HepG2 (cell line): Measurements from ENCODE around the gene EIF3L. TPM values are rescaled to one million over a fixed set of nuclear protein-coding genes. Genes with fewer than 3 reads are reported as not detected.

Source experiments
- ATAC-seq: fragments of 200-7000 bp; cut with Tn5 transposase; 3 replicates; pipeline ENCODE4 v1.9.1; 2020; ENCODE audit warnings: mild to moderate bottlenecking, moderate library complexity
- BruUV-seq: library from RNA; stranded (reverse); fragments of 400-500 nt; replicated peaks from 2 replicates; lab custom pipeline; 2021; lab: Mats Ljungman, UMichigan
- CTCF ChIA-PET: fragments of 300-600 bp; formaldehyde crosslinking; extraction: SDS; loops from one replicate; lab custom pipeline; 2021; ENCODE audit warnings: low total read pairs, inconsistent platforms, low intra/inter-chr PET ratio; lab: Yijun Ruan, JAX
- POLR2A ChIA-PET: fragments of 350-600 bp; sonication (Branson Sonifier 250); formaldehyde crosslinking; loops from one replicate; lab custom pipeline; 2020; ENCODE audit warnings: antibody characterized with exemption, inconsistent platforms; lab: Yijun Ruan, JAX
- DNase-seq: peaks from one replicate; pipeline ENCODE4 v3.0.0-alpha.2; 2015; ENCODE audit warnings: low spot score
- FAIRE-seq: peaks from 3 replicates; lab custom pipeline; 2011; peaks lifted over from hg19 to GRCh38; lab: Jason Lieb, UNC
- H2AFZ ChIP-seq: one replicate; pipeline ENCODE4 v1.6.1; 2011; ENCODE audit warnings: low read length, inconsistent platforms
- H3K27ac ChIP-seq: fragments of 300-600 bp; 3 replicates; pipeline ENCODE4 v1.8.0; 2011; ENCODE audit warnings: mixed run types, mild to moderate bottlenecking, mixed read lengths, low read length, inconsistent platforms; ENCODE audit not compliant: insufficient read depth; ENCODE audit errors: extremely low read length
- H3K27me3 ChIP-seq, 2 experiments: fragments of 200-600 bp in 1 of 2; 2 replicates in 1 of 2; 3 replicates in 1 of 2; pipeline versions ENCODE4 v1.6.0 to v1.8.0; 2011; ENCODE audit warnings: low read length in 2 of 2, mild to moderate bottlenecking in 2 of 2, moderate library complexity in 2 of 2, inconsistent platforms in 1 of 2; ENCODE audit not compliant: insufficient read depth in 2 of 2, control insufficient read depth in 1 of 2
- H3K36me3 ChIP-seq, 2 experiments: fragments of 200-600 bp in 1 of 2; replicated peaks in 1 of 2; 2 replicates in 1 of 2; 3 replicates in 1 of 2; pipeline versions ENCODE4 v1.5.1 to v1.8.0; 2011; ENCODE audit warnings: low read length in 2 of 2, inconsistent platforms in 1 of 2; ENCODE audit not compliant: insufficient read depth in 2 of 2, control insufficient read depth in 1 of 2
- H3K4me1 ChIP-seq: 2 replicates; pipeline ENCODE4 v1.5.1; 2012; ENCODE audit warnings: low read length, inconsistent platforms; ENCODE audit not compliant: insufficient read depth
- H3K4me2 ChIP-seq: 2 replicates; pipeline ENCODE4 v1.6.0; 2011; ENCODE audit warnings: low read depth, low read length, inconsistent platforms
- H3K4me3 ChIP-seq, 3 experiments: fragments of 200-600 bp in 1 of 3; sonication (generic), shearing (Covaris generic) in 1 of 3; replicated peaks in 1 of 3; 2 replicates each; pipeline ENCODE4 v1.5.1; 2011 to 2016; ENCODE audit warnings: low read length in 3 of 3, inconsistent platforms in 2 of 3, low read depth in 2 of 3, mild to moderate bottlenecking in 2 of 3, control low read depth in 1 of 3, mixed read lengths in 1 of 3; ENCODE audit not compliant: insufficient read depth in 1 of 3
- H3K79me2 ChIP-seq: one replicate; pipeline ENCODE4 v1.6.1; 2011; ENCODE audit warnings: low read length, inconsistent platforms; ENCODE audit not compliant: insufficient read depth
- H3K9ac ChIP-seq: 2 replicates; pipeline ENCODE4 v1.6.0; 2011; ENCODE audit warnings: mild to moderate bottlenecking, low read depth, low read length, inconsistent platforms; ENCODE audit not compliant: insufficient read depth
- H3K9me3 ChIP-seq: 2 replicates; pipeline ENCODE4 v1.5.1; 2012; ENCODE audit warnings: mild to moderate bottlenecking, low read length
- H4K20me1 ChIP-seq: 2 replicates; pipeline ENCODE4 v1.6.0; 2011; ENCODE audit warnings: inconsistent platforms, mild to moderate bottlenecking, low read length, moderate library complexity; ENCODE audit not compliant: insufficient read depth
- AGO2 ChIP-seq: fragments of 200-400 bp; formaldehyde crosslinking; optimal IDR thresholded peaks from 2 replicates; pipeline ENCODE3; 2017; ENCODE audit warnings: mild to moderate bottlenecking, low read depth, low read length, moderate library complexity
- CAMTA2 ChIP-seq: sonication (generic); formaldehyde crosslinking; IDR thresholded peaks from 2 replicates; pipeline ENCODE4 v1.4.0; 2020; ENCODE audit warnings: mild to moderate bottlenecking, missing genetic modification reagents, borderline replicate concordance
- CBX5 ChIP-seq: sonication (generic); formaldehyde crosslinking; IDR thresholded peaks from 2 replicates; pipeline ENCODE4 v1.4.0; 2020; ENCODE audit warnings: missing genetic modification reagents, borderline replicate concordance
- CEBPG ChIP-seq: IDR thresholded peaks from 2 replicates; pipeline ENCODE4 v1.6.1; 2016
- FOXJ3 ChIP-seq: sonication (generic); formaldehyde crosslinking; IDR thresholded peaks from 2 replicates; pipeline ENCODE4 v1.4.0; 2020; ENCODE audit warnings: missing genetic modification reagents, mild to moderate bottlenecking, borderline replicate concordance
- FOXP1 ChIP-seq, 2 experiments: fragments of 450-650 bp in 1 of 2; IDR thresholded peaks; 2 replicates each; pipeline ENCODE4 v1.6.1; 2017 to 2018; ENCODE audit warnings: antibody characterized with exemption in 1 of 2
- GTF3A ChIP-seq: sonication (generic); formaldehyde crosslinking; conservative IDR thresholded peaks from 2 replicates; pipeline ENCODE4 v1.4.0; 2020; ENCODE audit warnings: mild to moderate bottlenecking, missing genetic modification reagents
- MAZ ChIP-seq, 2 experiments: sonication (generic) in 1 of 2; formaldehyde crosslinking in 1 of 2; IDR thresholded peaks; 2 replicates each; pipeline versions ENCODE4 v1.5.0 to v1.6.1; 2012 to 2020; ENCODE audit warnings: low read depth in 2 of 2, mild to moderate bottlenecking in 2 of 2, borderline replicate concordance in 1 of 2, improper control_type of control experiment in 1 of 2, low read length in 1 of 2, missing genetic modification reagents in 1 of 2, moderate library complexity in 1 of 2
- NCOA1 ChIP-seq: sonication (generic); formaldehyde crosslinking; IDR thresholded peaks from 2 replicates; pipeline ENCODE4 v1.9.0; 2021; ENCODE audit warnings: missing genetic modification reagents
- NONO ChIP-seq, 2 experiments: fragments of 450-650 bp in 1 of 2; sonication (generic) in 1 of 2; formaldehyde crosslinking in 1 of 2; IDR thresholded peaks in 1 of 2; conservative IDR thresholded peaks in 1 of 2; 2 replicates each; pipeline versions ENCODE4 v1.6.1 to v1.8.0; 2017 to 2022; ENCODE audit warnings: mild to moderate bottlenecking in 1 of 2, missing genetic modification reagents in 1 of 2, moderate library complexity in 1 of 2
- PCBP2 ChIP-seq: fragments of 200-400 bp; formaldehyde crosslinking; optimal IDR thresholded peaks from 2 replicates; pipeline ENCODE3; 2018; ENCODE audit warnings: low read length, low read depth; ENCODE audit not compliant: poor library complexity, severe bottlenecking
- RBFOX2 ChIP-seq: fragments of 200-400 bp; formaldehyde crosslinking; IDR thresholded peaks from 2 replicates; pipeline ENCODE4 v1.6.1; 2017; ENCODE audit warnings: low read depth, mild to moderate bottlenecking, low read length
- RFXAP ChIP-seq: sonication (generic); formaldehyde crosslinking; IDR thresholded peaks from 2 replicates; pipeline ENCODE4 v1.4.0; 2020; ENCODE audit warnings: missing genetic modification reagents, borderline replicate concordance
- ZNF274 ChIP-seq: sonication (generic); formaldehyde crosslinking; IDR thresholded peaks from 2 replicates; pipeline ENCODE4 v1.5.1; 2020; ENCODE audit warnings: mild to moderate bottlenecking, missing genetic modification reagents
- ZNF317 ChIP-seq: sonication (generic); formaldehyde crosslinking; IDR thresholded peaks from 2 replicates; pipeline ENCODE4 v1.5.0; 2020; ENCODE audit warnings: mild to moderate bottlenecking, missing genetic modification reagents
- ZNF34 ChIP-seq: sonication (generic); formaldehyde crosslinking; IDR thresholded peaks from 2 replicates; pipeline ENCODE4 v1.4.0; 2020; ENCODE audit warnings: mild to moderate bottlenecking, missing genetic modification reagents, borderline replicate concordance
- ZNF430 ChIP-seq: sonication (generic); formaldehyde crosslinking; IDR thresholded peaks from 2 replicates; pipeline ENCODE4 v1.9.0; 2021; ENCODE audit warnings: mild to moderate bottlenecking, missing genetic modification reagents
- ZNF562 ChIP-seq: sonication (generic); formaldehyde crosslinking; IDR thresholded peaks from 2 replicates; pipeline ENCODE4 v1.8.0; 2022; ENCODE audit warnings: missing genetic modification reagents, borderline replicate concordance
- WGBS: methylation state at CpG from one replicate; pipeline ENCODE4 v1.1.6; 2017; ENCODE audit warnings: low lambda C conversion rate; 5-methylcytosine and 5-hydroxymethylcytosine counted together
- in situ Hi-C: cut with HindIII; loops from 2 replicates; pipeline ENCODE4 v1.10.0; 2017; ENCODE audit warnings: low pct_unique_long_range_greater_than_20kb; ENCODE audit not compliant: extremely low pct_ligation_motif_present
- intact Hi-C: fragments of 100-400 bp; cut with micrococcal nuclease; formaldehyde crosslinking; loops from one replicate; pipeline ENCODE4 v1.10.0; 2022; ENCODE audit not compliant: unreplicated experiment
- polyA plus RNA-seq, 8 experiments: library from polyadenylated mRNA; depleted of rRNA in 3 of 8; stranded (reverse) in 7 of 8; unstranded in 1 of 8; fragments of >200 nt; fragmentation: Illumina TruSeq in 4 of 8; extraction: Trizol in 4 of 8; gene quantifications; 2 replicates each; pipeline versions ENCODE4 v1.2.1 to v1.2.3, GENCODE V29; 2011 to 2016; ENCODE audit warnings: low read depth in 4 of 8, missing spikeins in 1 of 8, mixed read lengths in 1 of 8; ENCODE audit not compliant: insufficient read depth in 1 of 8
- total RNA-seq, 5 experiments: library from RNA; depleted of rRNA; stranded (reverse); fragments of >200 nt; fragmentation: Illumina TruSeq; extraction: Trizol; gene quantifications; 2 replicates each; pipeline ENCODE4 v1.2.3, GENCODE V29; 2016; ENCODE audit warnings: low read depth in 1 of 5
- TF ChIP-seq, protein P1 (sequence below): sonication (generic); formaldehyde crosslinking; IDR thresholded peaks from 2 replicates; pipeline ENCODE4 v1.4.0; 2020; ENCODE audit warnings: missing genetic modification reagents, borderline replicate concordance

EIF3L gene
- total and polyA plus RNA-seq, 2 of the 13 experiments (the other 11 are each of a cell fraction or from before 2014, with no cell fraction given): 514 to 793 TPM

DNA sequence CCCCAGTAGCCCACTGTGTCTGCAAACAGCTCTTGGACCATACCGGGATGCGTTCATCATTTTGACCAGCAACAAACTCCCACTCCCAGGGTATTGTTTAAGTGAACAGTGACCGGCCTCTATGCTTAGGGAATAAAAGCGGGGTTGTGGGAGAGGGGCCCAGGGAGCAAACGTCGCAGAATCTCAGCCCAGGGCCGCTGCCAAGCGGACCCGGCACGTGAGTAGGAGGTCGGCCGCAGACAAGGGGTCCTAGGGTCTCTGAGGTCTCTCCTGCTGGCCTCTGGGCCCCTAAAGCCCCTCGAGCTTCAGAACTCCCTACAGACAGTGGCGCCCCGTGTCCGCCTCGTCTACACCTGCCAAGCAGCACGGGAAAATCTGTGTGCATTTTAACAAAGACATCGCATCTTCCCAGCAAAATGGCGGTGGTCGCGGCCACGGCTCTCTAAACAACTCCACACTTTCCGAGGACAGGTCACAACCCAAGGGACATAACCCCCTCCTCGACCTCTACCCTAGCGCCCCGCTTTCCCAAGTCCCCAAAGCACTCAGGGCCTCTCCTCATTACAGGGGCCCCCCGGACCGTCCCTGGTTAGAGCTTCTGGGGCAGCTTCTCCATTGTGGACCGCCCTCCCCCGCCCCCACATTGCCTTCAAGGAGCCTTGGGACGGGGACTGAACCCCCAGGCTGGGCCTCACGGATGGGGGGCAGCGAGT is 45.4 kb upstream of the EIF3L start (continued):
- TF ChIP-seq RFXAP (CRISPR knock-in tag): 0 out of 2 replicates have a peak, but pooled peaks have one; percentile 30
- peak; percentile 68 for TF ChIP-seq RBFOX2
- TF ChIP-seq ZNF274 (CRISPR knock-in tag): no peak
- TF ChIP-seq GTF3A (CRISPR knock-in tag): no peak
- TF ChIP-seq MAZ (IDR thresholded peaks at IDR 0.05; ENCODE audit: borderline replicate concordance, low read depth, low read length): 0 out of 2 replicates have a peak, but pooled peaks have one; percentile 38
- TF ChIP-seq MAZ (CRISPR knock-in tag; IDR thresholded peaks at IDR 0.05; ENCODE audit: low read depth): no peak
- TF ChIP-seq FOXP1 (IDR thresholded peaks at IDR 0.05): no peak
- no peak for TF ChIP-seq FOXP1 (CRISPR knock-in tag; IDR thresholded peaks at IDR 0.05)
- peak; percentile 66 for TF ChIP-seq PCBP2

DNA sequence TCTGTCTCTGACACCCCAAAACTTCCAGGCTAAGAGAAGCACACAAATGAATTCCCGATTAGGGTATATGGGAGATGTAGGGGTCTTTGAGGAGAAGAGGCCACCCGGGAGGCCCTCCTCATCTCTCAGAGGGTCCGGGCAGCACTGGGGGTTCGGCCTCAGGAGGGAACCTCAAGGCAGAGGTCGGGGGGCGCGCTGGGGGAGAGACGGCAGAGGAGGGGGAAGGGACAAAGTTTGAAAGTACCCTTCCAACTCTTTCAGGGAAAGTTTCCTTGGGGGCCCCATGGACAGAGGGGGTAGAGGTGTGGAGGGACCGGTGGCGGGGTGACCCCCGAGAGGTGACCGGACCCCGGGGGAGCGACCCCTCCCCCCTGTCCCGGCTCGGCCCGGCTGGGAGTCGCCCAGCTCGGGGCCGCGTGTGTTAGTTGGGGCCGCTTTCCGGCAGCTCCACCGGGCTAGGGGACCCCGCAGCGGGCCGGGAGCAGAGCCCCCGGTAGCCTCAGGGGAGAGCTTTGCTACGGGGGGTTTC is 44.8 kb upstream of the EIF3L start:
- CTCF ChIA-PET: no interaction called here
- Histone ChIP-seq H3K36me3 (no peaks in the 10 kb centered on the region), H3K9ac (peak overlapping the region; percentile 88), H4K20me1 (peaks cover 36% of the 10 kb centered on the region; the same call in 1 of the 2 replicates), H3K4me2 (peak overlapping the region; percentile 97), H3K27ac (peak overlapping the region; percentile 77), H3K27me3 (no peaks in the 10 kb centered on the region; a peak in 1 of 5 replicates), H3K79me2 (peaks cover 25% of the 10 kb centered on the region), H3K4me3 (peak overlapping the region; percentile 78 to 95 (median 93)), H3K4me1 (peaks cover 28% of the 10 kb centered on the region), H2AFZ (no peak overlapping the region), H3K9me3 (no peaks in the 10 kb centered on the region)
- intact Hi-C loops: loop anchor here (5.0 to 10.0 kb wide), 2 partner anchors 57 to 150 kb away; partner anchors contain the start of gene PDXP
- 1% methylated on average over 9 of the region's 29 CpGs for WGBS
- in situ Hi-C loops: no loop called here
- POLR2A ChIA-PET: interaction anchor here (0.6 to 8.6 kb wide), 27 partner anchors 8 to 243 kb away, joined by 3 to 127 read pairs (median 6); partner anchors contain the start of genes ANKRD54, C22orf23, GGA1 and LGALS1
- FAIRE-seq (no peak), ATAC-seq (no peak), DNase-seq (no peak)
- TSS peak; percentile 79 for BruUV-seq
- TF ChIP-seq FOXJ3: no peak
- peak; percentile 14 for TF ChIP-seq AGO2
- TF ChIP-seq ZNF34 (CRISPR knock-in tag): 0 out of 2 replicates have a peak, but pooled peaks have one; percentile 9
- TF ChIP-seq, protein P1, sequence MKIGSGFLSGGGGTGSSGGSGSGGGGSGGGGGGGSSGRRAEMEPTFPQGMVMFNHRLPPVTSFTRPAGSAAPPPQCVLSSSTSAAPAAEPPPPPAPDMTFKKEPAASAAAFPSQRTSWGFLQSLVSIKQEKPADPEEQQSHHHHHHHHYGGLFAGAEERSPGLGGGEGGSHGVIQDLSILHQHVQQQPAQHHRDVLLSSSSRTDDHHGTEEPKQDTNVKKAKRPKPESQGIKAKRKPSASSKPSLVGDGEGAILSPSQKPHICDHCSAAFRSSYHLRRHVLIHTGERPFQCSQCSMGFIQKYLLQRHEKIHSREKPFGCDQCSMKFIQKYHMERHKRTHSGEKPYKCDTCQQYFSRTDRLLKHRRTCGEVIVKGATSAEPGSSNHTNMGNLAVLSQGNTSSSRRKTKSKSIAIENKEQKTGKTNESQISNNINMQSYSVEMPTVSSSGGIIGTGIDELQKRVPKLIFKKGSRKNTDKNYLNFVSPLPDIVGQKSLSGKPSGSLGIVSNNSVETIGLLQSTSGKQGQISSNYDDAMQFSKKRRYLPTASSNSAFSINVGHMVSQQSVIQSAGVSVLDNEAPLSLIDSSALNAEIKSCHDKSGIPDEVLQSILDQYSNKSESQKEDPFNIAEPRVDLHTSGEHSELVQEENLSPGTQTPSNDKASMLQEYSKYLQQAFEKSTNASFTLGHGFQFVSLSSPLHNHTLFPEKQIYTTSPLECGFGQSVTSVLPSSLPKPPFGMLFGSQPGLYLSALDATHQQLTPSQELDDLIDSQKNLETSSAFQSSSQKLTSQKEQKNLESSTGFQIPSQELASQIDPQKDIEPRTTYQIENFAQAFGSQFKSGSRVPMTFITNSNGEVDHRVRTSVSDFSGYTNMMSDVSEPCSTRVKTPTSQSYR: peak; percentile 30; the same call in 1 of the 2 replicates
- TF ChIP-seq NCOA1 (CRISPR knock-in tag): 0 out of 2 replicates have a peak, but pooled peaks have one; percentile 2
- peak; percentile 49; the same call in 1 of the 2 replicates for TF ChIP-seq CAMTA2 (CRISPR knock-in tag)
- TF ChIP-seq ZNF430 (CRISPR knock-in tag): no peak
- no peak for TF ChIP-seq CEBPG (CRISPR knock-in tag)
- peak; percentile 21; the same call in 1 of the 2 replicates for TF ChIP-seq ZNF317 (CRISPR knock-in tag)
- no peak for TF ChIP-seq CBX5
- no peak for TF ChIP-seq NONO (IDR thresholded peaks at IDR 0.05)
- TF ChIP-seq NONO (CRISPR knock-in tag; conservative IDR thresholded peaks at IDR 0.05): no peak
- TF ChIP-seq ZNF562 (CRISPR knock-in tag): no peak
